H1 (cell line): Measurements from ENCODE around the gene RAP1GAP. TPM values are rescaled to one million over a fixed set of nuclear protein-coding genes. Genes with fewer than 3 reads are reported as not detected.

Experiments used
- CTCF ChIA-PET: fragments of 300-600 bp; sonication (Branson Sonifier 250); formaldehyde crosslinking; loops from one replicate; lab custom pipeline; 2021; ENCODE audit not compliant: partially characterized antibody; lab: Charles Lee
- POLR2A ChIA-PET: fragments of 300-600 bp; sonication (Branson Sonifier 250); formaldehyde crosslinking; loops from one replicate; lab custom pipeline; 2021; ENCODE audit warnings: inconsistent platforms; ENCODE audit not compliant: partially characterized antibody; lab: Charles Lee
- DNase-seq, 2 experiments: peaks; one replicate each; pipeline versions ENCODE4 v3.0.0 to v3.0.0-alpha.2; 2010 to 2022; ENCODE audit warnings: low spot score in 2 of 2, low read depth in 1 of 2, mixed read lengths in 1 of 2
- FAIRE-seq: peaks from 2 replicates; lab custom pipeline; 2011; peaks lifted over from hg19 to GRCh38; lab: Jason Lieb, UNC
- H2AFZ ChIP-seq: 2 replicates; pipeline ENCODE4 v1.8.1; 2012; ENCODE audit warnings: low read length, inconsistent platforms
- H2AK5ac ChIP-seq: 2 replicates; pipeline ENCODE4 v1.6.1; 2013; ENCODE audit warnings: low read depth, low read length
- H2BK120ac ChIP-seq: replicated peaks from 2 replicates; pipeline ENCODE3; 2013; ENCODE audit warnings: low read depth, low read length, inconsistent platforms
- H2BK12ac ChIP-seq: 2 replicates; pipeline ENCODE4 v1.6.1; 2013; ENCODE audit warnings: low read depth, low read length
- H2BK15ac ChIP-seq: 2 replicates; pipeline ENCODE4 v1.6.1; 2013; ENCODE audit warnings: low read length
- H2BK20ac ChIP-seq: 2 replicates; pipeline ENCODE4 v1.6.1; 2013; ENCODE audit warnings: low read length
- H2BK5ac ChIP-seq: 2 replicates; pipeline ENCODE4 v1.6.1; 2013; ENCODE audit warnings: low read depth, low read length
- H3K14ac ChIP-seq: 2 replicates; pipeline ENCODE4 v1.6.1; 2013; ENCODE audit warnings: inconsistent platforms; ENCODE audit not compliant: insufficient read length
- H3K18ac ChIP-seq: 2 replicates; pipeline ENCODE4 v1.6.1; 2013; ENCODE audit warnings: low read length; ENCODE audit errors: extremely low read depth
- H3K23ac ChIP-seq: 2 replicates; pipeline ENCODE4 v1.6.1; 2013; ENCODE audit warnings: inconsistent platforms; ENCODE audit not compliant: insufficient read length
- H3K23me2 ChIP-seq: 2 replicates; pipeline ENCODE4 v1.6.1; 2013; ENCODE audit warnings: low read depth, low read length
- H3K27ac ChIP-seq: 2 replicates; pipeline ENCODE4 v1.6.1; 2011; ENCODE audit warnings: low read depth, low read length, inconsistent platforms
- H3K27me3 ChIP-seq, 4 experiments: replicated peaks in 1 of 4; 1 replicate in 1 of 4; 2 replicates in 3 of 4; pipeline versions ENCODE4 v1.6.1 to v1.8.1; 2011 to 2013; ENCODE audit warnings: low read length in 3 of 4, mild to moderate bottlenecking in 3 of 4, inconsistent platforms in 2 of 4, mixed read lengths in 2 of 4, moderate library complexity in 1 of 4; ENCODE audit not compliant: control insufficient read depth in 3 of 4, insufficient read depth in 3 of 4; ENCODE audit errors: extremely low read depth in 1 of 4
- H3K36me3 ChIP-seq, 4 experiments: 2 replicates each; pipeline versions ENCODE4 v1.6.1 to v1.8.1; 2011 to 2013; ENCODE audit warnings: mild to moderate bottlenecking in 4 of 4, low read length in 3 of 4, moderate library complexity in 2 of 4, control low read depth in 1 of 4, inconsistent platforms in 1 of 4; ENCODE audit not compliant: insufficient read depth in 4 of 4, control insufficient read depth in 2 of 4
- H3K4ac ChIP-seq: replicated peaks from 2 replicates; pipeline ENCODE3; 2013; ENCODE audit warnings: low read length, low read depth, mixed read lengths, inconsistent platforms; ENCODE audit not compliant: insufficient read length
- H3K4me1 ChIP-seq, 4 experiments: replicated peaks in 1 of 4; 1 replicate in 1 of 4; 2 replicates in 3 of 4; pipeline versions ENCODE4 v1.6.1 to v1.8.1; 2011 to 2013; ENCODE audit warnings: low read length in 3 of 4, inconsistent platforms in 2 of 4, mixed read lengths in 1 of 4; ENCODE audit not compliant: insufficient read depth in 4 of 4, control insufficient read depth in 3 of 4
- H3K4me2 ChIP-seq, 2 experiments: 2 replicates each; pipeline versions ENCODE4 v1.6.1 to v1.8.1; 2011 to 2013; ENCODE audit warnings: low read depth in 2 of 2, low read length in 2 of 2, control low read depth in 1 of 2, inconsistent platforms in 1 of 2, mild to moderate bottlenecking in 1 of 2; ENCODE audit not compliant: insufficient read depth in 1 of 2
- H3K4me3 ChIP-seq, 4 experiments: fragments of 200-600, 300-600 bp in 1 of 4; sonication (generic), shearing (Covaris generic), sonication (Bioruptor Twin) in 1 of 4; 2 replicates each; pipeline versions ENCODE4 v1.5.1 to v1.8.1; 2011 to 2016; ENCODE audit warnings: low read length in 4 of 4, low read depth in 3 of 4, control low read depth in 2 of 4, inconsistent platforms in 2 of 4, mild to moderate bottlenecking in 2 of 4, mixed read lengths in 1 of 4, moderate library complexity in 1 of 4; ENCODE audit not compliant: insufficient read depth in 2 of 4; ENCODE audit errors: extremely low read depth in 1 of 4
- H3K56ac ChIP-seq: replicated peaks from 2 replicates; pipeline ENCODE3; 2013; ENCODE audit warnings: low read depth, mild to moderate bottlenecking, mixed read lengths, low read length, inconsistent platforms; ENCODE audit not compliant: insufficient read length
- H3K79me1 ChIP-seq: 2 replicates; pipeline ENCODE4 v1.6.1; 2013; ENCODE audit warnings: low read depth, low read length, control low read depth
- H3K79me2 ChIP-seq, 2 experiments: 2 replicates each; pipeline versions ENCODE4 v1.6.1 to v1.8.1; 2012 to 2013; ENCODE audit warnings: low read length in 2 of 2, mild to moderate bottlenecking in 2 of 2, inconsistent platforms in 1 of 2; ENCODE audit not compliant: insufficient read depth in 2 of 2, control insufficient read depth in 1 of 2
- H3K9ac ChIP-seq, 4 experiments: replicated peaks in 1 of 4; 1 replicate in 1 of 4; 2 replicates in 3 of 4; pipeline versions ENCODE4 v1.6.1 to v1.8.1; 2011 to 2013; ENCODE audit warnings: low read depth in 3 of 4, low read length in 3 of 4, control low read depth in 2 of 4, mild to moderate bottlenecking in 2 of 4, moderate library complexity in 2 of 4, inconsistent platforms in 1 of 4; ENCODE audit errors: extremely low read depth in 1 of 4
- H3K9me3 ChIP-seq, 2 experiments: 2 replicates each; pipeline versions ENCODE4 v1.6.1 to v1.8.1; 2012 to 2013; ENCODE audit warnings: mild to moderate bottlenecking in 2 of 2, moderate library complexity in 2 of 2, control low read depth in 1 of 2, inconsistent platforms in 1 of 2, low read depth in 1 of 2, low read length in 1 of 2, mixed read lengths in 1 of 2; ENCODE audit not compliant: insufficient read depth in 2 of 2
- H4K20me1 ChIP-seq, 2 experiments: replicated peaks in 1 of 2; 2 replicates each; pipeline versions ENCODE3 to v1.8.1; 2011 to 2013; ENCODE audit warnings: inconsistent platforms in 2 of 2, low read length in 2 of 2, mild to moderate bottlenecking in 1 of 2; ENCODE audit not compliant: insufficient read depth in 2 of 2, control insufficient read depth in 1 of 2
- H4K5ac ChIP-seq: 2 replicates; pipeline ENCODE4 v1.6.1; 2013; ENCODE audit warnings: low read length, low read depth, mixed read lengths, inconsistent platforms; ENCODE audit not compliant: insufficient read length
- H4K8ac ChIP-seq: 2 replicates; pipeline ENCODE4 v1.8.0; 2013; ENCODE audit warnings: mild to moderate bottlenecking, moderate library complexity, low read length, inconsistent platforms; ENCODE audit not compliant: insufficient read depth; ENCODE audit errors: extremely low read depth
- H4K91ac ChIP-seq: replicated peaks from 2 replicates; pipeline ENCODE3; 2013; ENCODE audit warnings: low read length, mixed read lengths, inconsistent platforms; ENCODE audit not compliant: insufficient read length
- JUND ChIP-seq: IDR thresholded peaks from 2 replicates; pipeline ENCODE4 v1.6.1; 2011; ENCODE audit warnings: mild to moderate bottlenecking, improper control_type of control experiment, low read length
- SAP30 ChIP-seq: fragments of 300-600 bp; sonication (generic); IDR thresholded peaks from 2 replicates; pipeline ENCODE4 v1.7.1; 2012; ENCODE audit warnings: low read length, moderate library complexity, mild to moderate bottlenecking, inconsistent platforms; ENCODE audit not compliant: insufficient read depth, insufficient replicate concordance
- WGBS, 2 experiments: shearing (Covaris generic) in 1 of 2; methylation state at CpG; one replicate each; pipeline versions ENCODE4 v1.1.6 to v1.1.7; 2013 to 2015; ENCODE audit warnings: low lambda C conversion rate in 2 of 2, mixed read lengths in 2 of 2, inconsistent platforms in 1 of 2, low coverage in 1 of 2, missing lambda C conversion rate in 1 of 2; ENCODE audit not compliant: insufficient replicate concordance in 2 of 2, insufficient coverage in 1 of 2, insufficient read length in 1 of 2; ENCODE audit errors: extremely low coverage in 1 of 2, missing lambda C conversion rate in 1 of 2; 5-methylcytosine and 5-hydroxymethylcytosine counted together
- polyA plus RNA-seq, 7 experiments: library from polyadenylated mRNA; depleted of rRNA in 3 of 7; stranded (reverse) in 5 of 7; unstranded in 2 of 7; fragments of >200 nt in 5 of 7; fragments of 200-250 nt in 2 of 7; gene quantifications; 1 replicate in 5 of 7; 2 replicates in 1 of 7; 4 replicates in 1 of 7; pipeline versions ENCODE4 v1.2.1 to v1.2.3, GENCODE V29; 2011 to 2013; ENCODE audit warnings: missing spikeins in 2 of 7, mixed read lengths in 2 of 7
- total RNA-seq: library from RNA; stranded (reverse); fragmentation: NEBNext Ultra II Directional; extraction: Animal tissue kit (Norgen Biotek cat#: 25700); gene quantifications from 2 replicates; pipeline ENCODE4 v1.2.1, GENCODE V29; 2021

RAP1GAP gene
- total and polyA plus RNA-seq, 2 of the 8 experiments (the other 6 are each of a cell fraction or from before 2014, with no cell fraction given), result 8.4 TPM

GRCh38 chr1:21614419-21615115 lies 54.6 kb downstream of the RAP1GAP start:
- Histone ChIP-seq H2BK5ac (no peak overlapping the region), H3K79me1 (no peaks in the 10 kb centered on the region), H3K4me3 (no peak overlapping the region), H2BK15ac (no peak overlapping the region), H2AFZ (no peak overlapping the region), H3K4me1 (peaks cover 0 to 13% (median 10%) of the 10 kb centered on the region in 4 experiments; a peak in 6 of 7 replicates), H3K27ac (no peak overlapping the region), H3K4ac (no peak overlapping the region), H3K56ac (no peak overlapping the region), H4K91ac (no peak overlapping the region), H2BK120ac (no peak overlapping the region), H3K23me2 (no peaks in the 10 kb centered on the region), H4K8ac (no peak overlapping the region), H4K20me1 (peaks cover 0 to 2% of the 10 kb centered on the region in 2 experiments), H3K18ac (no peak overlapping the region), H4K5ac (no peak overlapping the region), H3K9ac (no peak overlapping the region), H3K27me3 (peaks cover 0 to 4% (median under 1%) of the 10 kb centered on the region in 4 experiments; a peak in 2 of 7 replicates), H3K23ac (no peak overlapping the region), H2AK5ac (no peak overlapping the region), H3K36me3 (peaks cover 0 to 3% (median 0%) of the 10 kb centered on the region in 4 experiments; a peak in 2 of 8 replicates), H3K9me3 (no peaks in the 10 kb centered on the region), H3K79me2 (no peaks in the 10 kb centered on the region), H3K14ac (no peak overlapping the region), H2BK20ac (no peak overlapping the region), H2BK12ac (no peak overlapping the region), H3K4me2 (no peak overlapping the region)
- FAIRE-seq (no peak), DNase-seq (no peak)
- no peak for TF ChIP-seq JUND
- no peak for TF ChIP-seq SAP30
- 86% methylated on average over 11 of the region's 11 CpGs; no CpG with 5 or more reads in 1 of the 2 experiments for WGBS, 2 experiments
- ChIA-PET POLR2A (interaction anchor here (1.4 kb wide), 1 partner anchor 321 kb away, joined by 4 read pairs; no protein-coding TSS in a partner anchor), CTCF (interaction anchor here (1.1 to 3.2 kb wide), 3 partner anchors 14 to 22 kb away, joined by 4 to 7 read pairs (median 4); no protein-coding TSS in a partner anchor)
